NCI-H2029 (cell line): ENCODE measurements around the gene ANAPC2.
A peak's percentile ranks its signal among the peaks of the same experiment; 100 is the strongest.

Experiments
- DNase-seq: peaks from one replicate; lab custom pipeline; 2025; lab: John Stamatoyannopoulos, UW

ANAPC2 gene

GRCh38 chr9:137175345-137175961 lies 12.9 kb downstream of the ANAPC2 start:
- no peak for DNase-seq

GRCh38 chr9:137174722-137175293 lies 13.6 kb downstream of the ANAPC2 start:
- no peak for DNase-seq

GRCh38 chr9:137173796-137174664 lies 14.3 kb downstream of the ANAPC2 start:
- DNase-seq: no peak

- peak; percentile 38 for DNase-seq
Observed at GRCh38 chr9:137172901-137173795, 15.2 kb downstream of the ANAPC2 start.

- no peak for DNase-seq
Observed at GRCh38 chr9:137171149-137171900, 17.0 kb downstream of the ANAPC2 start.

- DNase-seq: no peak
Observed at GRCh38 chr9:137170486-137171148, 17.7 kb downstream of the ANAPC2 start.

GRCh38 chr9:137169896-137170358 lies 18.4 kb downstream of the ANAPC2 start, which contains the start of gene LRRC26:
Gene LRRC26 (minus strand): TSS chr9:137170051. CDS start chr9:137169943, 108 bp downstream.
- no peak for DNase-seq

- peak; percentile 78 for DNase-seq
Observed at GRCh38 chr9:137168904-137169856, 19.2 kb downstream of the ANAPC2 start.

GRCh38 chr9:137168573-137168903 lies 19.8 kb downstream of the ANAPC2 start:
- no peak for DNase-seq

- DNase-seq: peak; percentile 12
Observed at GRCh38 chr9:137167747-137168572, 20.4 kb downstream of the ANAPC2 start.

GRCh38 chr9:137167277-137167746 lies 21.0 kb downstream of the ANAPC2 start:
- DNase-seq: no peak

- DNase-seq: no peak
Observed at GRCh38 chr9:137166380-137167229, 21.8 kb downstream of the ANAPC2 start.

- no peak for DNase-seq
Observed at GRCh38 chr9:137165250-137165836, 23.0 kb downstream of the ANAPC2 start.

GRCh38 chr9:137164370-137165249 lies 23.8 kb downstream of the ANAPC2 start:
- DNase-seq: no peak

- DNase-seq: no peak
Observed at GRCh38 chr9:137163805-137164204, 24.6 kb downstream of the ANAPC2 start.

GRCh38 chr9:137163365-137163715 lies 25.0 kb downstream of the ANAPC2 start:
- peak; percentile 36 for DNase-seq
